H1 (cell line): Measurements from ENCODE around the gene ZNF608. TPM values are rescaled to one million over a fixed set of nuclear protein-coding genes. Genes with fewer than 3 reads are reported as not detected.
A peak's percentile ranks its signal among the peaks of the same experiment; 100 is the strongest.

ENCODE experiments used
- CTCF ChIA-PET: fragments of 300-600 bp; sonication (Branson Sonifier 250); formaldehyde crosslinking; loops from one replicate; lab custom pipeline; 2021; ENCODE audit not compliant: partially characterized antibody; lab: Charles Lee
- POLR2A ChIA-PET: fragments of 300-600 bp; sonication (Branson Sonifier 250); formaldehyde crosslinking; loops from one replicate; lab custom pipeline; 2021; ENCODE audit warnings: inconsistent platforms; ENCODE audit not compliant: partially characterized antibody; lab: Charles Lee
- DNase-seq, 2 experiments: peaks; one replicate each; pipeline versions ENCODE4 v3.0.0 to v3.0.0-alpha.2; 2010 to 2022; ENCODE audit warnings: low spot score in 2 of 2, low read depth in 1 of 2, mixed read lengths in 1 of 2
- FAIRE-seq: peaks from 2 replicates; lab custom pipeline; 2011; peaks lifted over from hg19 to GRCh38; lab: Jason Lieb, UNC
- H2AFZ ChIP-seq: 2 replicates; pipeline ENCODE4 v1.8.1; 2012; ENCODE audit warnings: low read length, inconsistent platforms
- H2AK5ac ChIP-seq: 2 replicates; pipeline ENCODE4 v1.6.1; 2013; ENCODE audit warnings: low read depth, low read length
- H2BK120ac ChIP-seq: replicated peaks from 2 replicates; pipeline ENCODE3; 2013; ENCODE audit warnings: low read depth, low read length, inconsistent platforms
- H2BK12ac ChIP-seq: 2 replicates; pipeline ENCODE4 v1.6.1; 2013; ENCODE audit warnings: low read depth, low read length
- H2BK15ac ChIP-seq: 2 replicates; pipeline ENCODE4 v1.6.1; 2013; ENCODE audit warnings: low read length
- H2BK20ac ChIP-seq: 2 replicates; pipeline ENCODE4 v1.6.1; 2013; ENCODE audit warnings: low read length
- H2BK5ac ChIP-seq: 2 replicates; pipeline ENCODE4 v1.6.1; 2013; ENCODE audit warnings: low read depth, low read length
- H3K14ac ChIP-seq: 2 replicates; pipeline ENCODE4 v1.6.1; 2013; ENCODE audit warnings: inconsistent platforms; ENCODE audit not compliant: insufficient read length
- H3K18ac ChIP-seq: 2 replicates; pipeline ENCODE4 v1.6.1; 2013; ENCODE audit warnings: low read length; ENCODE audit errors: extremely low read depth
- H3K23ac ChIP-seq: 2 replicates; pipeline ENCODE4 v1.6.1; 2013; ENCODE audit warnings: inconsistent platforms; ENCODE audit not compliant: insufficient read length
- H3K23me2 ChIP-seq: 2 replicates; pipeline ENCODE4 v1.6.1; 2013; ENCODE audit warnings: low read depth, low read length
- H3K27ac ChIP-seq: 2 replicates; pipeline ENCODE4 v1.6.1; 2011; ENCODE audit warnings: low read depth, low read length, inconsistent platforms
- H3K27me3 ChIP-seq, 4 experiments: replicated peaks in 1 of 4; 1 replicate in 1 of 4; 2 replicates in 3 of 4; pipeline versions ENCODE4 v1.6.1 to v1.8.1; 2011 to 2013; ENCODE audit warnings: low read length in 3 of 4, mild to moderate bottlenecking in 3 of 4, inconsistent platforms in 2 of 4, mixed read lengths in 2 of 4, moderate library complexity in 1 of 4; ENCODE audit not compliant: control insufficient read depth in 3 of 4, insufficient read depth in 3 of 4; ENCODE audit errors: extremely low read depth in 1 of 4
- H3K36me3 ChIP-seq, 4 experiments: 2 replicates each; pipeline versions ENCODE4 v1.6.1 to v1.8.1; 2011 to 2013; ENCODE audit warnings: mild to moderate bottlenecking in 4 of 4, low read length in 3 of 4, moderate library complexity in 2 of 4, control low read depth in 1 of 4, inconsistent platforms in 1 of 4; ENCODE audit not compliant: insufficient read depth in 4 of 4, control insufficient read depth in 2 of 4
- H3K4ac ChIP-seq: replicated peaks from 2 replicates; pipeline ENCODE3; 2013; ENCODE audit warnings: low read length, low read depth, mixed read lengths, inconsistent platforms; ENCODE audit not compliant: insufficient read length
- H3K4me1 ChIP-seq, 4 experiments: replicated peaks in 1 of 4; 1 replicate in 1 of 4; 2 replicates in 3 of 4; pipeline versions ENCODE4 v1.6.1 to v1.8.1; 2011 to 2013; ENCODE audit warnings: low read length in 3 of 4, inconsistent platforms in 2 of 4, mixed read lengths in 1 of 4; ENCODE audit not compliant: insufficient read depth in 4 of 4, control insufficient read depth in 3 of 4
- H3K4me2 ChIP-seq, 2 experiments: 2 replicates each; pipeline versions ENCODE4 v1.6.1 to v1.8.1; 2011 to 2013; ENCODE audit warnings: low read depth in 2 of 2, low read length in 2 of 2, control low read depth in 1 of 2, inconsistent platforms in 1 of 2, mild to moderate bottlenecking in 1 of 2; ENCODE audit not compliant: insufficient read depth in 1 of 2
- H3K4me3 ChIP-seq, 4 experiments: fragments of 200-600, 300-600 bp in 1 of 4; sonication (generic), shearing (Covaris generic), sonication (Bioruptor Twin) in 1 of 4; 2 replicates each; pipeline versions ENCODE4 v1.5.1 to v1.8.1; 2011 to 2016; ENCODE audit warnings: low read length in 4 of 4, low read depth in 3 of 4, control low read depth in 2 of 4, inconsistent platforms in 2 of 4, mild to moderate bottlenecking in 2 of 4, mixed read lengths in 1 of 4, moderate library complexity in 1 of 4; ENCODE audit not compliant: insufficient read depth in 2 of 4; ENCODE audit errors: extremely low read depth in 1 of 4
- H3K56ac ChIP-seq: replicated peaks from 2 replicates; pipeline ENCODE3; 2013; ENCODE audit warnings: low read depth, mild to moderate bottlenecking, mixed read lengths, low read length, inconsistent platforms; ENCODE audit not compliant: insufficient read length
- H3K79me1 ChIP-seq: 2 replicates; pipeline ENCODE4 v1.6.1; 2013; ENCODE audit warnings: low read depth, low read length, control low read depth
- H3K79me2 ChIP-seq, 2 experiments: 2 replicates each; pipeline versions ENCODE4 v1.6.1 to v1.8.1; 2012 to 2013; ENCODE audit warnings: low read length in 2 of 2, mild to moderate bottlenecking in 2 of 2, inconsistent platforms in 1 of 2; ENCODE audit not compliant: insufficient read depth in 2 of 2, control insufficient read depth in 1 of 2
- H3K9ac ChIP-seq, 4 experiments: replicated peaks in 1 of 4; 1 replicate in 1 of 4; 2 replicates in 3 of 4; pipeline versions ENCODE4 v1.6.1 to v1.8.1; 2011 to 2013; ENCODE audit warnings: low read depth in 3 of 4, low read length in 3 of 4, control low read depth in 2 of 4, mild to moderate bottlenecking in 2 of 4, moderate library complexity in 2 of 4, inconsistent platforms in 1 of 4; ENCODE audit errors: extremely low read depth in 1 of 4
- H3K9me3 ChIP-seq, 2 experiments: 2 replicates each; pipeline versions ENCODE4 v1.6.1 to v1.8.1; 2012 to 2013; ENCODE audit warnings: mild to moderate bottlenecking in 2 of 2, moderate library complexity in 2 of 2, control low read depth in 1 of 2, inconsistent platforms in 1 of 2, low read depth in 1 of 2, low read length in 1 of 2, mixed read lengths in 1 of 2; ENCODE audit not compliant: insufficient read depth in 2 of 2
- H4K20me1 ChIP-seq, 2 experiments: replicated peaks in 1 of 2; 2 replicates each; pipeline versions ENCODE3 to v1.8.1; 2011 to 2013; ENCODE audit warnings: inconsistent platforms in 2 of 2, low read length in 2 of 2, mild to moderate bottlenecking in 1 of 2; ENCODE audit not compliant: insufficient read depth in 2 of 2, control insufficient read depth in 1 of 2
- H4K5ac ChIP-seq: 2 replicates; pipeline ENCODE4 v1.6.1; 2013; ENCODE audit warnings: low read length, low read depth, mixed read lengths, inconsistent platforms; ENCODE audit not compliant: insufficient read length
- H4K8ac ChIP-seq: 2 replicates; pipeline ENCODE4 v1.8.0; 2013; ENCODE audit warnings: mild to moderate bottlenecking, moderate library complexity, low read length, inconsistent platforms; ENCODE audit not compliant: insufficient read depth; ENCODE audit errors: extremely low read depth
- H4K91ac ChIP-seq: replicated peaks from 2 replicates; pipeline ENCODE3; 2013; ENCODE audit warnings: low read length, mixed read lengths, inconsistent platforms; ENCODE audit not compliant: insufficient read length
- CTBP2 ChIP-seq: IDR thresholded peaks from 2 replicates; pipeline ENCODE4 v1.7.0; 2011; ENCODE audit warnings: borderline replicate concordance, mild to moderate bottlenecking, moderate library complexity, mixed read lengths, low read length; ENCODE audit not compliant: insufficient read depth, insufficient read length
- EP300 ChIP-seq, 2 experiments: IDR thresholded peaks; 1 replicate in 1 of 2; 2 replicates in 1 of 2; pipeline ENCODE4 v1.6.1; 2011 to 2012; ENCODE audit warnings: low read depth in 2 of 2, low read length in 2 of 2, mild to moderate bottlenecking in 2 of 2, borderline replicate concordance in 1 of 2, inconsistent platforms in 1 of 2, moderate library complexity in 1 of 2
- KDM4A ChIP-seq: IDR thresholded peaks from one replicate; pipeline ENCODE4 v1.7.1; 2012; ENCODE audit warnings: low read depth, mild to moderate bottlenecking, moderate library complexity, low read length, inconsistent platforms; ENCODE audit not compliant: severe bottlenecking
- RNF2 ChIP-seq: fragments of 200-900, 300-1000 bp; sonication (generic); IDR thresholded peaks from 2 replicates; pipeline ENCODE4 v1.7.1; 2016; ENCODE audit warnings: borderline replicate concordance, low read depth, mild to moderate bottlenecking, antibody characterized with exemption, low read length; ENCODE audit not compliant: poor library complexity, severe bottlenecking; ENCODE audit errors: missing control alignments
- TBP ChIP-seq: IDR thresholded peaks from 2 replicates; pipeline ENCODE4 v1.6.1; 2011; ENCODE audit warnings: low read depth, low read length, improper control_type of control experiment
- TCF12 ChIP-seq: IDR thresholded peaks from 2 replicates; pipeline ENCODE4 v1.6.1; 2011; ENCODE audit warnings: low read depth, mild to moderate bottlenecking, low read length
- YY1 ChIP-seq: IDR thresholded peaks from 2 replicates; pipeline ENCODE4 v1.6.1; 2011; ENCODE audit warnings: low read depth, mild to moderate bottlenecking, low read length
- WGBS, 2 experiments: shearing (Covaris generic) in 1 of 2; methylation state at CpG; one replicate each; pipeline versions ENCODE4 v1.1.6 to v1.1.7; 2013 to 2015; ENCODE audit warnings: low lambda C conversion rate in 2 of 2, mixed read lengths in 2 of 2, inconsistent platforms in 1 of 2, low coverage in 1 of 2, missing lambda C conversion rate in 1 of 2; ENCODE audit not compliant: insufficient replicate concordance in 2 of 2, insufficient coverage in 1 of 2, insufficient read length in 1 of 2; ENCODE audit errors: extremely low coverage in 1 of 2, missing lambda C conversion rate in 1 of 2; 5-methylcytosine and 5-hydroxymethylcytosine counted together
- polyA plus RNA-seq, 7 experiments: library from polyadenylated mRNA; depleted of rRNA in 3 of 7; stranded (reverse) in 5 of 7; unstranded in 2 of 7; fragments of >200 nt in 5 of 7; fragments of 200-250 nt in 2 of 7; gene quantifications; 1 replicate in 5 of 7; 2 replicates in 1 of 7; 4 replicates in 1 of 7; pipeline versions ENCODE4 v1.2.1 to v1.2.3, GENCODE V29; 2011 to 2013; ENCODE audit warnings: missing spikeins in 2 of 7, mixed read lengths in 2 of 7
- total RNA-seq: library from RNA; stranded (reverse); fragmentation: NEBNext Ultra II Directional; extraction: Animal tissue kit (Norgen Biotek cat#: 25700); gene quantifications from 2 replicates; pipeline ENCODE4 v1.2.1, GENCODE V29; 2021

The ZNF608 gene
- total and polyA plus RNA-seq, 2 of the 8 experiments (the other 6 are each of a cell fraction or from before 2014, with no cell fraction given) = 17.2 to 40.8 TPM

DNA sequence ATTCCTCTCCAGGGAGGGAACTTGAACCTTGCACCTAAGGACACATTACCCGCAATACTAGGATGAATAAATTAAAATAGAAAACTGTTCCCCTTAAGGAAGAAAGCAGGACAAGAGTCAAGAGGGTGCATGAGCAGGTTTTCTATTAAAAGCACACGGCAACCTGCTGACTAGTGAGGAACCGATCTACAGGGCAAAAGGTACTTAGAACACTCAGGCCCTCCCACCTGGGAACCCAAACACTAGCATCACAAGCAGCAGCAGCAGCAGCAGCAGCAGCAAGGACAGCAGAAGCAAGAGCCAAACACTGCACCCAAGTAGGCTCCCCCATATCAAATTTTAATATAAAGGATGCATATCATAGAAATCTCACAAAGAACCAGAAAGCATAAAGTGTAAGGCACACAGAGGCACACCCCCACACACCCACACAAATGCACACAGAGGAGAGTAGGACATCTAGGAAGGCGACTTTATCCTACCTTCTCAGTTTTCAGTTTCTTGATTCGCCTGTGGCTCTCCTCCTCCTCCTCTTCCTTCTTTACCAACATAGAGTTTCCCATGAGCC is 2.8 kb downstream of the ZNF608 start:
- Histone ChIP-seq H2BK15ac (no peak overlapping the region), H3K4me3 (peak overlapping the region; percentile 50 to 94 (median 82)), H2BK5ac (no peak overlapping the region), H3K4me1 (peaks cover 7 to 25% (median 16%) of the 10 kb centered on the region in 4 experiments), H2AK5ac (no peak overlapping the region), H3K4me2 (peak overlapping the region; percentile 77 to 87), H3K79me2 (peaks cover 26 to 92% of the 10 kb centered on the region in 2 experiments), H2BK20ac (no peak overlapping the region), H3K27me3 (no peaks in the 10 kb centered on the region), H3K23ac (no peak overlapping the region), H3K23me2 (peaks cover 16% of the 10 kb centered on the region), H3K27ac (no peak overlapping the region), H3K9ac (no peak overlapping the region; a peak in 1 of 7 replicates), H3K9me3 (peaks cover 0 to 4% of the 10 kb centered on the region in 2 experiments; a peak in 1 of 4 replicates), H3K36me3 (peaks cover 0 to 11% (median 0%) of the 10 kb centered on the region in 4 experiments; a peak in 1 of 8 replicates), H3K14ac (no peak overlapping the region), H2BK120ac (no peak overlapping the region), H2AFZ (no peak overlapping the region), H3K18ac (no peak overlapping the region), H4K91ac (peak overlapping the region; percentile 14), H2BK12ac (no peak overlapping the region), H4K20me1 (peaks cover 3 to 15% of the 10 kb centered on the region in 2 experiments), H4K8ac (no peak overlapping the region), H4K5ac (no peak overlapping the region), H3K79me1 (peaks cover 3% of the 10 kb centered on the region), H3K56ac (no peak overlapping the region), H3K4ac (no peak overlapping the region)
- TF ChIP-seq TCF12 (no peak), RNF2 (no peak), KDM4A (no peak), CTBP2 (no peak), TBP (no peak), YY1 (no peak), EP300 (IDR thresholded peaks at IDR 0.05; ENCODE audit: borderline replicate concordance in 1 of 2, low read depth in 2 of 2, low read length in 2 of 2) (no peak)
- FAIRE-seq (no peak), DNase-seq (peak in 1 of 2 experiments; percentile 41)
- ChIA-PET CTCF (no interaction called here), POLR2A (interaction anchor here (0.6 kb wide), 1 partner anchor 253 kb away, joined by 4 read pairs; no protein-coding TSS in a partner anchor)
- WGBS, 2 experiments = 39% methylated on average over 5 of the region's 5 CpGs; no CpG with 5 or more reads in 1 of the 2 experiments
